HEK293T (cell line): ENCODE measurements around the gene TCP11.

Experiments used
- CTCF ChIA-PET: fragments of 350-600 bp; formaldehyde crosslinking; extraction: SDS; loops from one replicate; lab custom pipeline; 2021; ENCODE audit warnings: antibody characterized with exemption, inconsistent platforms; lab: Yijun Ruan, JAX
- POLR2A ChIA-PET: fragments of 350-600 bp; formaldehyde crosslinking; extraction: SDS; loops from one replicate; lab custom pipeline; 2020; ENCODE audit warnings: antibody characterized with exemption, inconsistent platforms; lab: Yijun Ruan, JAX
- DNase-seq: peaks from one replicate; pipeline ENCODE4 v3.0.0; 2012; ENCODE audit warnings: mixed read lengths; ENCODE audit errors: extremely low spot score
- ARNT ChIP-seq: fragments of 450-650 bp; IDR thresholded peaks from 2 replicates; pipeline ENCODE4 v1.6.1; 2017; ENCODE audit warnings: mild to moderate bottlenecking
- BHLHE40 ChIP-seq: fragments of 450-650 bp; IDR thresholded peaks from 2 replicates; pipeline ENCODE4 v1.6.1; 2016; ENCODE audit warnings: mild to moderate bottlenecking, moderate library complexity, borderline replicate concordance
- CTBP1 ChIP-seq: fragments of 450-650 bp; IDR thresholded peaks from 2 replicates; pipeline ENCODE4 v1.6.1; 2016; ENCODE audit warnings: borderline replicate concordance
- ELF4 ChIP-seq: fragments of 450-650 bp; IDR thresholded peaks from 2 replicates; pipeline ENCODE4 v1.6.1; 2017; ENCODE audit warnings: antibody characterized with exemption
- FOXA1 ChIP-seq: fragments of 450-650 bp; IDR thresholded peaks from 2 replicates; pipeline ENCODE4 v1.6.1; 2016; ENCODE audit warnings: mild to moderate bottlenecking
- FOXK2 ChIP-seq: fragments of 450-650 bp; IDR thresholded peaks from 2 replicates; pipeline ENCODE4 v1.6.1; 2016; ENCODE audit warnings: mild to moderate bottlenecking
- FOXM1 ChIP-seq: fragments of 450-650 bp; IDR thresholded peaks from 2 replicates; pipeline ENCODE4 v1.6.1; 2017; ENCODE audit warnings: mild to moderate bottlenecking, borderline replicate concordance
- HDGF ChIP-seq: fragments of 450-650 bp; IDR thresholded peaks from 2 replicates; pipeline ENCODE4 v1.6.1; 2017; ENCODE audit warnings: antibody characterized with exemption, borderline replicate concordance
- L3MBTL2 ChIP-seq: fragments of 450-650 bp; conservative IDR thresholded peaks from 2 replicates; pipeline ENCODE4 v1.6.1; 2016; ENCODE audit warnings: mild to moderate bottlenecking
- LEF1 ChIP-seq: fragments of 450-650 bp; IDR thresholded peaks from 2 replicates; pipeline ENCODE4 v1.6.1; 2017; ENCODE audit warnings: mild to moderate bottlenecking, borderline replicate concordance
- NFRKB ChIP-seq: fragments of 450-650 bp; IDR thresholded peaks from 2 replicates; pipeline ENCODE4 v1.6.1; 2016; ENCODE audit warnings: mild to moderate bottlenecking, moderate library complexity
- PKNOX1 ChIP-seq: fragments of 450-650 bp; IDR thresholded peaks from 2 replicates; pipeline ENCODE4 v1.6.1; 2016
- SP1 ChIP-seq: fragments of 450-650 bp; IDR thresholded peaks from 2 replicates; pipeline ENCODE4 v1.6.1; 2017
- SUZ12 ChIP-seq: fragments of 450-650 bp; IDR thresholded peaks from 2 replicates; pipeline ENCODE4 v1.6.1; 2016; ENCODE audit warnings: mild to moderate bottlenecking
- TARDBP ChIP-seq: fragments of 450-650 bp; IDR thresholded peaks from 2 replicates; pipeline ENCODE4 v1.6.1; 2016
- ZNF384 ChIP-seq: fragments of 450-650 bp; IDR thresholded peaks from 2 replicates; pipeline ENCODE4 v1.6.1; 2016

TCP11 gene

GRCh38 chr6:35168461-35168861 is 27.3 kb upstream of the TCP11 start:
- DNase-seq: no peak
- TF ChIP-seq CTBP1: no peak
- TF ChIP-seq SUZ12: no peak
- TF ChIP-seq L3MBTL2: no peak
- TF ChIP-seq TARDBP: no peak
- no peak for TF ChIP-seq HDGF
- TF ChIP-seq LEF1: no peak
- no peak for TF ChIP-seq FOXK2
- TF ChIP-seq NFRKB: no peak
- no peak for TF ChIP-seq BHLHE40
- TF ChIP-seq FOXA1: no peak
- TF ChIP-seq PKNOX1: no peak
- no peak for TF ChIP-seq FOXM1
- TF ChIP-seq ZNF384: no peak
- no peak for TF ChIP-seq SP1
- TF ChIP-seq ELF4: no peak
- CTCF ChIA-PET: interaction anchor here (1.0 kb wide), 1 partner anchor 22 kb away, joined by 3 read pairs; no protein-coding TSS in a partner anchor
- POLR2A ChIA-PET: interaction anchor here (1.0 kb wide), 1 partner anchor 19 kb away, joined by 3 read pairs; no protein-coding TSS in a partner anchor

- ChIA-PET POLR2A (interaction anchor here (1.0 kb wide), 1 partner anchor 18 kb away, joined by 3 read pairs; no protein-coding TSS in a partner anchor), CTCF (no interaction called here)
- no peak for DNase-seq
- TF ChIP-seq ELF4: no peak
These were observed 26.4 kb upstream of the TCP11 start for GRCh38 chr6:35167505-35167904.

- DNase-seq: no peak
- POLR2A ChIA-PET: no interaction called here
- TF ChIP-seq CTBP1: no peak
- TF ChIP-seq L3MBTL2: no peak
- no peak for TF ChIP-seq HDGF
- no peak for TF ChIP-seq ZNF384
- TF ChIP-seq BHLHE40: no peak
- no peak for TF ChIP-seq SUZ12
- TF ChIP-seq SP1: no peak
- TF ChIP-seq ELF4: no peak
- no peak for TF ChIP-seq PKNOX1
- no peak for TF ChIP-seq TARDBP
- TF ChIP-seq FOXK2: no peak
- no peak for TF ChIP-seq FOXA1
- no peak for TF ChIP-seq NFRKB
- TF ChIP-seq LEF1: no peak
- no peak for TF ChIP-seq ARNT
- no peak for TF ChIP-seq FOXM1
These were observed 25.4 kb upstream of the TCP11 start for GRCh38 chr6:35166520-35166919.

DNA sequence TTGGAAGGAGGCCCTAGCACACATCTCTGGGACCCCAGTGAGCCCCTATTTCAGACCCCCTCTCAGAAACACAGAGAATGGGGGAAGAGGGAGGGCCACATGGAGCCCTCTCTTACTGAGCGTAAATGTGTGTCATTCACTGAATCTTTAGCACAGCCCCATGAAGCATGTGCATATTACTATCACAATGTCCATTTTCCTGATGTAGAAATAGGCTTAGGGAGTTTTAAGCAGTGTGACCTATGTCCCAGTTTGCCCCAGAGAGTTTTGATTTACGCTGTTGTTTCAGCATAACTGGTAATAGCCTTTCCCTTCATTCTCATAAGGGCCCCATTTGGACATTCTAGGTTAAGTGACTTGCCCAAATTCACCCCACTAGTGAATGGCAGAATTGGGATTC is 25.0 kb upstream of the TCP11 start:
- TF ChIP-seq ELF4: no peak
- ChIA-PET POLR2A (no interaction called here), CTCF (no interaction called here)
- no peak for DNase-seq

More at GRCh38 chr6:35166520-35166919, 25.4 kb upstream of the TCP11 start:
- CTCF ChIA-PET: no interaction called here

GRCh38 chr6:35165630-35166071 is 24.5 kb upstream of the TCP11 start:
- TF ChIP-seq L3MBTL2: no peak
- TF ChIP-seq BHLHE40: no peak
- no peak for TF ChIP-seq SUZ12
- TF ChIP-seq ELF4: no peak
- ChIA-PET POLR2A (no interaction called here), CTCF (interaction anchor here (1.5 kb wide), 1 partner anchor 9 kb away, joined by 3 read pairs; no protein-coding TSS in a partner anchor)
- no peak for DNase-seq

- TF ChIP-seq FOXK2 (no peak), CTBP1 (no peak), HDGF (no peak), ELF4 (no peak), TARDBP (no peak)
- DNase-seq: no peak
- CTCF ChIA-PET: interaction anchor here (1.5 kb wide), 1 partner anchor 9 kb away, joined by 3 read pairs; no protein-coding TSS in a partner anchor
- POLR2A ChIA-PET: no interaction called here
These were observed 23.7 kb upstream of the TCP11 start for GRCh38 chr6:35164868-35165267.

- ChIA-PET POLR2A (no interaction called here), CTCF (interaction anchor here (1.5 kb wide), 1 partner anchor 8 kb away, joined by 3 read pairs; no protein-coding TSS in a partner anchor)
- DNase-seq: no peak
- TF ChIP-seq SP1: no peak
- no peak for TF ChIP-seq ZNF384
- TF ChIP-seq CTBP1: no peak
- TF ChIP-seq SUZ12: no peak
- no peak for TF ChIP-seq ARNT
- no peak for TF ChIP-seq FOXK2
- no peak for TF ChIP-seq BHLHE40
- TF ChIP-seq TARDBP: no peak
- no peak for TF ChIP-seq HDGF
- no peak for TF ChIP-seq FOXM1
These were observed 23.1 kb upstream of the TCP11 start for GRCh38 chr6:35164277-35164676.
